C4-2B (cell line): ENCODE data around the gene KCNQ4.

Experiments
- CTCF ChIP-seq: fragments of 450-650 bp; conservative IDR thresholded peaks from 2 replicates; pipeline ENCODE4 v1.5.1; 2017; ENCODE audit warnings: mild to moderate bottlenecking
- ZFX ChIP-seq: fragments of 450-650 bp; IDR thresholded peaks from 2 replicates; pipeline ENCODE4 v1.6.1; 2017

- TF ChIP-seq CTCF (no peak), ZFX (no peak)
These were observed 43.3 kb upstream of the KCNQ4 start for GRCh38 chr1:40740039-40740996.
